ENCODE data around the gene NSDHL. TPM values are rescaled to one million over a fixed set of nuclear protein-coding genes. Genes with fewer than 3 reads are reported as not detected.

The NSDHL gene
- 10.8 and 23.8 TPM in 2 replicates for total RNA-seq

DNA sequence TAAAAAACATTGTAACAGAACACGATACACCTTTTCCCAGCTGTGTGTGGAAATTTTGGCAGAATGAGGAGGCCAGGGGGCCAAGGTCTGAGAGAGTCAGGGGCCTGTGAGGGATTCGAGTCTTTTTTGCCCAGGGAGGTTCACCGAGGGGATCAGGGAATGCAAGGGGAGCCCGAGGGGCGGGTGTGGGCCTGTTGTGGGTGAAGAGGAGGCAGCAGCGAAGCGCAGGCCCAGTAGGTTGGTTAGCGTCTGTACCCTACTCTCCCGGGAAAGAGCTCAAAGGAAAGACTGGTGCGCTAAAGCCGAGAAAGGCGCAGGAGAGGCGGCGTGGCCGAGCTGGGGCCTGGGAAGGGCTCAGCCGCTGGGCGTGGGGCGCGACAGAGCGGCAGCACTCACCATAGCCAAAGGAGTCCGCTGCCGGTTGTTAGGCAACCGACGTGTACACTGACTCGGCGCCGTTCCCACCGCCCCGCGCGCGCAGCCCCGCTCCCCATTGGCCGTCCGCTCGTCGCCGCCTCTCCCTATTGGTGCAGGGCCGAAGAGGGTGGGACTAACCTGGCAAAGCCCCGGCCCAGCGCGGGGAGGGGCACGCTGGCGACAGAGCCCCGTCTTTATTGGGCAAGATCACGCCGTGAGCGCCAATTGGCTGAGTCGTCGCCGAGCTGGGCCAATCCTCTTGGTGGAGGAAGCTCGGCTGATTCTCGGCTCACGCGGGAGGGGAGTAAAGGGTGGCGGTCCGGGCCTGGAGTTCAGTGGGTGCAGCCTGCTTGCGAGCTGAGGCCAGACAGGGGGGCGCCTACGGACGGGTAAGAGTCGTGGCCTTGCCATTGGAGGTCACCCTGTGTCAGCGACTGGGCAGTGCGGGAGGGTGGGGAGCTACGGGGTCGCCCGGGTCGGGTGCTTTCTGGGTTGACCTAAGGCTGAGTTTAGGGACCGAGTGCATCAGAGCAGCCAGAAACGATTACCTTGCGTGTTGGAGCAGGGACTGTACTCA, at the start of gene NSDHL, which contains the start of gene CETN2:
TSS of gene NSDHL (plus strand) at position 752 of the 994 bp plus-strand sequence. CDS start 15,262 bp downstream, outside the sequence.
TSS of gene CETN2 (minus strand) at position 446 of the 994 bp plus-strand sequence. CDS start at position 399, 47 bp downstream.

DNA sequence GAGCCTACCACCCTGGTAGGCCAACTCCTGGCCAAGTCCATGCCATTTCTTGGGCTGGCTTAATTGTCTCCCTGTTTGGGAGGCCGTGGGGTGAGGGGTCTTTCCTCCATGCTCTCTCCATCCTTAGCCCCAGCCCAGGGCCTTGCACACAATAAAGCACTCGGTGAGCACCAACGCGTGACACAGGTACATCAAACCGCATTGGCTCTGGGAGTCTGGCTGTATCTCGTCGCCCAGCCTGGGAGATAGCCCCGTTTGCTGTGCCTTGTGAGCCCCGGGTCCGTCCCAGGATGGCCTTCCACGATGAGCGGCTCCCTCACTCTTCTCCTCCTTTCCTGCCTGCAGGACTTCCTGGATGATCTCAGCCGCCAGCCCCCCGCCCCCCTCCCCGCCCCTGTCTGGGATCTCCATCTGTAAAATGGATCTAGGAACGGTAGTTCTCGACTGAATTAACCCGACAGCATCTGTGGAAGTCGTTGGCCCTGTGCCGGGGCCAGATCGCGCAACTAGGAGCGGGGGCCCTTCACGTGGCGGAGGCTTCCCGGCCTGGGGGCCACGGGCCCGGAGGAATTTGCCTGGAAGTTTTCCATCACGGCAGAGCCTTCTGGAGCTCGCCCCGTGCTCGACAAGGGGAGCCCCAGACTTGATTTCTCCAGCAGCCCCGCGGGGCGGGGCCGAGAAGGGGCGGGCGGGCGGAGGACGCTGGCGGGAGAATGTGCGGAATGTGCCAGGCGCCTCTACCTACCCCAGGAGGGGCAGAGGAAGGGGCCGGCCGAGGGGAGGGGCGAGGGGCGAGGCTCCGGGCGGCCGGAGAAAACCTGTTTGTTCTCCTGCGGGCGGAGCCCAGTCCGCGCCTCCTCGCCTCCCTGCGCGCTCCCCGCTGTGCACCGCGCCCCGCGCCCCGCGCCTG, 66.6 kb downstream of the NSDHL start, which contains the start of gene ZNF185:
TSS of gene ZNF185 (plus strand) at position 846 of the 910 bp plus-strand sequence. CDS start 16,423 bp downstream, outside the sequence.

Other genes with a start within 250 kb of the NSDHL start
- gene GABRQ, start 193.2 kb upstream of the NSDHL start, total RNA-seq, result not detected in 2 replicates
- not detected in 2 replicates for gene MAGEA3, start 132.3 kb upstream of the NSDHL start, total RNA-seq
- gene CSAG2, start 121.8 kb upstream of the NSDHL start, total RNA-seq, result not detected in 2 replicates
- gene MAGEA2B, start 116.4 kb upstream of the NSDHL start, total RNA-seq, result not detected in 2 replicates
- gene CSAG1, start 97.3 kb upstream of the NSDHL start, total RNA-seq, result not detected in 2 replicates
- not detected in 2 replicates for gene MAGEA12, start 97.3 kb upstream of the NSDHL start, total RNA-seq
- not detected in 2 replicates for gene MAGEA2, start 77.2 kb upstream of the NSDHL start, total RNA-seq
- not detected in 2 replicates for gene CSAG3, start 71.8 kb upstream of the NSDHL start, total RNA-seq
- not detected in 2 replicates for gene MAGEA6, start 61.4 kb upstream of the NSDHL start, total RNA-seq
- 23.5 and 31.4 TPM in 2 replicates for gene CETN2, start 306 bp upstream of the NSDHL start, total RNA-seq
- 0.65 and 25.3 TPM in 2 replicates for gene ZNF185, start 67.0 kb downstream of the NSDHL start, total RNA-seq
- gene PNMA5, start 163.1 kb downstream of the NSDHL start, total RNA-seq, result not detected in 2 replicates
- not detected in 2 replicates for gene PNMA3, start 225.4 kb downstream of the NSDHL start, total RNA-seq
- 0.86 and 1.3 TPM in 2 replicates for gene PNMA6A, start 241.4 kb downstream of the NSDHL start, total RNA-seq